Measurements from ENCODE around the gene DOCK1. TPM values are rescaled to one million over a fixed set of nuclear protein-coding genes. Genes with fewer than 3 reads are reported as not detected.

The DOCK1 gene
- total RNA-seq, 2 donors from 2014 or later, result 34.3 to 44.1 TPM

- Histone ChIP-seq H3K27me3 (no peaks in the 10 kb centered on the region), H3K36me3 (replicated peaks in 1 of 2; ENCODE audit: insufficient read depth in 1 of 2, low read depth in 2 of 2) (peaks cover 8 to 11% of the 10 kb centered on the region in 2 donors), H3K9me3 (no peaks in the 10 kb centered on the region), H3K27ac (no peak overlapping the region), H3K4me1 (no peaks in the 10 kb centered on the region), H3K4me3 (no peak overlapping the region)
- ATAC-seq (no peak), DNase-seq (no peak)
- TF ChIP-seq POLR2A (IDR thresholded peaks at IDR 0.05) (no peak), CTCF (IDR thresholded peaks at IDR 0.05) (no peak)
- intact Hi-C loops (cut with DNase I), result no loop called here
- 89% methylated on average over 8 of the region's 8 CpGs for WGBS, 2 donors
Observed at GRCh38 chr10:127028556-127028955, 123.3 kb downstream of the DOCK1 start.

- H3K27me3 ChIP-seq, result no peaks in the 10 kb centered on the region
- 90 to 92% methylated on average over 8 of the region's 8 CpGs for WGBS, 2 donors
- DNase-seq (no peak), ATAC-seq (no peak)
- H3K9me3 ChIP-seq, result no peaks in the 10 kb centered on the region
- no peak for TF ChIP-seq POLR2A (IDR thresholded peaks at IDR 0.05)
- TF ChIP-seq CTCF (IDR thresholded peaks at IDR 0.05), result no peak
- no peaks in the 10 kb centered on the region for H3K4me1 ChIP-seq
- H3K36me3 ChIP-seq (replicated peaks in 1 of 2; ENCODE audit: insufficient read depth in 1 of 2, low read depth in 2 of 2), result peaks cover 8 to 11% of the 10 kb centered on the region in 2 donors
- H3K4me3 ChIP-seq, result no peak overlapping the region
- no peak overlapping the region for H3K27ac ChIP-seq
- intact Hi-C loops (cut with DNase I), result no loop called here
Observed at GRCh38 chr10:127029061-127029460, 123.8 kb downstream of the DOCK1 start.

- H3K36me3 ChIP-seq (replicated peaks in 1 of 2; ENCODE audit: insufficient read depth in 1 of 2, low read depth in 2 of 2), result peaks cover 8% of the 10 kb centered on the region in 2 donors
Observed at GRCh38 chr10:127033216-127034033, 128.2 kb downstream of the DOCK1 start.

GRCh38 chr10:127034034-127034633 is 128.9 kb downstream of the DOCK1 start:
- 77 to 86% methylated on average over 7 of the region's 7 CpGs for WGBS, 2 donors
- DNase-seq, result no peak
- no peak for ATAC-seq

More at GRCh38 chr10:127033216-127034033, 128.2 kb downstream of the DOCK1 start:
- no peaks in the 10 kb centered on the region for H3K27me3 ChIP-seq
- no peak overlapping the region for H3K27ac ChIP-seq
- H3K4me3 ChIP-seq, result no peak overlapping the region
- intact Hi-C loops (cut with DNase I), result no loop called here
- ATAC-seq, result no peak
- TF ChIP-seq CTCF (IDR thresholded peaks at IDR 0.05) (no peak), POLR2A (IDR thresholded peaks at IDR 0.05) (no peak)
- DNase-seq, result no peak
- no peaks in the 10 kb centered on the region for H3K4me1 ChIP-seq
- 85 to 86% methylated on average over 12 of the region's 12 CpGs for WGBS, 2 donors
- H3K9me3 ChIP-seq, result no peaks in the 10 kb centered on the region

More at GRCh38 chr10:127034034-127034633, 128.9 kb downstream of the DOCK1 start:
- H3K27me3 ChIP-seq, result no peaks in the 10 kb centered on the region
- H3K36me3 ChIP-seq (replicated peaks in 1 of 2; ENCODE audit: insufficient read depth in 1 of 2, low read depth in 2 of 2), result peaks cover 8% of the 10 kb centered on the region in 2 donors
- intact Hi-C loops (cut with DNase I), result no loop called here
- no peaks in the 10 kb centered on the region for H3K4me1 ChIP-seq
- H3K9me3 ChIP-seq, result no peaks in the 10 kb centered on the region
- H3K27ac ChIP-seq, result no peak overlapping the region
- TF ChIP-seq POLR2A (IDR thresholded peaks at IDR 0.05), result no peak
- TF ChIP-seq CTCF (IDR thresholded peaks at IDR 0.05), result no peak
- H3K4me3 ChIP-seq, result no peak overlapping the region
